ENCODE data around the gene TSPAN9. TPM values are rescaled to one million over a fixed set of nuclear protein-coding genes. Genes with fewer than 3 reads are reported as not detected.

The TSPAN9 gene
- total RNA-seq, 4 donors from 2014 or later: 27.8 to 47.2 (median 34.3) TPM

- H3K36me3 ChIP-seq: no peaks in the 10 kb centered on the region
- TF ChIP-seq POLR2AphosphoS5 (IDR thresholded peaks at IDR 0.05) (no peak), EP300 (IDR thresholded peaks at IDR 0.05) (no peak), CTCF (IDR thresholded peaks at IDR 0.05) (no peak), POLR2A (IDR thresholded peaks at IDR 0.05) (no peak)
- WGBS: 80% methylated on average over 11 of the region's 11 CpGs
Observed at GRCh38 chr12:3152892-3153291, 75.7 kb downstream of the TSPAN9 start.

GRCh38 chr12:3154006-3154405 lies 76.8 kb downstream of the TSPAN9 start:
- Histone ChIP-seq H3K9me3 (no peaks in the 10 kb centered on the region), H3K27me3 (no peaks in the 10 kb centered on the region), H3K4me3 (no peak overlapping the region), H3K27ac (no peak overlapping the region), H3K4me1 (peaks cover 32% of the 10 kb centered on the region), H3K36me3 (no peaks in the 10 kb centered on the region)
- TF ChIP-seq EP300 (IDR thresholded peaks at IDR 0.05) (no peak), CTCF (IDR thresholded peaks at IDR 0.05) (no peak), POLR2A (IDR thresholded peaks at IDR 0.05) (no peak), POLR2AphosphoS5 (IDR thresholded peaks at IDR 0.05) (no peak)
- WGBS: 92% methylated on average over 5 of the region's 5 CpGs
- DNase-seq (ENCODE audit: low spot score in 2 of 2): no peak

More at GRCh38 chr12:3152892-3153291, 75.7 kb downstream of the TSPAN9 start:
- Histone ChIP-seq H3K27me3 (no peaks in the 10 kb centered on the region), H3K9me3 (no peaks in the 10 kb centered on the region), H3K27ac (no peak overlapping the region), H3K4me3 (no peak overlapping the region), H3K4me1 (peaks cover 31% of the 10 kb centered on the region)
- no peak for DNase-seq (ENCODE audit: low spot score in 2 of 2)

GRCh38 chr12:3155702-3156370 lies 78.7 kb downstream of the TSPAN9 start:
- TF ChIP-seq POLR2AphosphoS5 (IDR thresholded peaks at IDR 0.05) (no peak), EP300 (IDR thresholded peaks at IDR 0.05) (no peak), CTCF (IDR thresholded peaks at IDR 0.05) (no peak), POLR2A (IDR thresholded peaks at IDR 0.05) (no peak)
- no peak for DNase-seq (ENCODE audit: low spot score in 2 of 2)
- Histone ChIP-seq H3K4me3 (no peak overlapping the region), H3K36me3 (no peaks in the 10 kb centered on the region), H3K9me3 (no peaks in the 10 kb centered on the region), H3K4me1 (peaks cover 17% of the 10 kb centered on the region), H3K27me3 (no peaks in the 10 kb centered on the region), H3K27ac (no peak overlapping the region)
- 77% methylated on average over 15 of the region's 15 CpGs for WGBS

GRCh38 chr12:3157581-3158323 lies 80.6 kb downstream of the TSPAN9 start:
- TF ChIP-seq EP300 (IDR thresholded peaks at IDR 0.05): no peak
- TF ChIP-seq POLR2A (IDR thresholded peaks at IDR 0.05): no peak
- no peak for TF ChIP-seq POLR2AphosphoS5 (IDR thresholded peaks at IDR 0.05)
- no peak for TF ChIP-seq CTCF (IDR thresholded peaks at IDR 0.05)
- no peaks in the 10 kb centered on the region for H3K36me3 ChIP-seq
- no peaks in the 10 kb centered on the region for H3K9me3 ChIP-seq
- WGBS: 83% methylated on average over 17 of the region's 17 CpGs
- no peak for DNase-seq (ENCODE audit: low spot score in 2 of 2)
- peaks cover 8% of the 10 kb centered on the region for H3K4me1 ChIP-seq
- H3K4me3 ChIP-seq: no peak overlapping the region
- H3K27ac ChIP-seq: no peak overlapping the region
- H3K27me3 ChIP-seq: no peaks in the 10 kb centered on the region

GRCh38 chr12:3158851-3159465 lies 81.8 kb downstream of the TSPAN9 start:
- no peak for DNase-seq (ENCODE audit: low spot score in 2 of 2)
- WGBS: 53% methylated on average over 11 of the region's 11 CpGs
- no peak overlapping the region for H3K4me3 ChIP-seq
- no peaks in the 10 kb centered on the region for H3K36me3 ChIP-seq
- no peak for TF ChIP-seq POLR2A (IDR thresholded peaks at IDR 0.05)
- no peak for TF ChIP-seq POLR2AphosphoS5 (IDR thresholded peaks at IDR 0.05)
- TF ChIP-seq CTCF (IDR thresholded peaks at IDR 0.05): no peak
- H3K27me3 ChIP-seq: no peaks in the 10 kb centered on the region
- peak overlapping the region; percentile 3 for H3K27ac ChIP-seq
- peaks cover 8% of the 10 kb centered on the region for H3K4me1 ChIP-seq
- no peaks in the 10 kb centered on the region for H3K9me3 ChIP-seq

Measured in suprapubic skin (tissue), 4 donors.